HepG2 (cell line): ENCODE data around the gene STC2. TPM values are rescaled to one million over a fixed set of nuclear protein-coding genes. Genes with fewer than 3 reads are reported as not detected.

Experiments used
- ARNT ChIP-seq: fragments of 450-650 bp; IDR thresholded peaks from 2 replicates; pipeline ENCODE4 v1.6.1; 2017
- CHD4 ChIP-seq: fragments of 200-600 bp; sonication (generic); IDR thresholded peaks from 2 replicates; pipeline ENCODE4 v1.7.0; 2017; ENCODE audit warnings: mild to moderate bottlenecking, low read length, borderline replicate concordance
- HNRNPUL1 ChIP-seq: fragments of 200-400 bp; formaldehyde crosslinking; IDR thresholded peaks from 2 replicates; pipeline ENCODE4 v1.6.1; 2017; ENCODE audit warnings: low read depth, mild to moderate bottlenecking, low read length, moderate library complexity
- IKZF4 ChIP-seq: sonication (generic); formaldehyde crosslinking; IDR thresholded peaks from 2 replicates; pipeline ENCODE4 v1.5.1; 2020; ENCODE audit warnings: borderline replicate concordance, mild to moderate bottlenecking, low read depth, missing genetic modification reagents; ENCODE audit errors: not compliant biosample characterization
- MBD4 ChIP-seq: IDR thresholded peaks from 2 replicates; pipeline ENCODE4 v1.6.1; 2012; ENCODE audit warnings: low read length, inconsistent platforms, borderline replicate concordance
- TAF15 ChIP-seq: fragments of 200-400 bp; formaldehyde crosslinking; IDR thresholded peaks from one replicate; pipeline ENCODE4 v1.6.1; 2018; ENCODE audit warnings: mild to moderate bottlenecking, low read depth, low read length; ENCODE audit not compliant: poor library complexity, severe bottlenecking
- TBX3 ChIP-seq: fragments of 450-650 bp; IDR thresholded peaks from 2 replicates; pipeline ENCODE4 v1.6.1; 2017; ENCODE audit warnings: antibody characterized with exemption, mild to moderate bottlenecking, inconsistent platforms, borderline replicate concordance
- TEAD2 ChIP-seq: sonication (generic); formaldehyde crosslinking; IDR thresholded peaks from 2 replicates; pipeline ENCODE4 v1.9.0; 2021; ENCODE audit warnings: missing genetic modification reagents
- ZFX ChIP-seq: sonication (generic); formaldehyde crosslinking; IDR thresholded peaks from 2 replicates; pipeline ENCODE4 v1.4.0; 2020; ENCODE audit warnings: mild to moderate bottlenecking, low read depth, missing genetic modification reagents, moderate library complexity
- ZNF160 ChIP-seq: sonication (generic); formaldehyde crosslinking; IDR thresholded peaks from 2 replicates; pipeline ENCODE4 v1.8.0; 2022; ENCODE audit warnings: mild to moderate bottlenecking, inconsistent platforms, missing genetic modification reagents
- ZNF317 ChIP-seq: sonication (generic); formaldehyde crosslinking; IDR thresholded peaks from 2 replicates; pipeline ENCODE4 v1.5.0; 2020; ENCODE audit warnings: mild to moderate bottlenecking, missing genetic modification reagents
- ZNF572 ChIP-seq: sonication (generic); formaldehyde crosslinking; IDR thresholded peaks from 2 replicates; pipeline ENCODE4 v1.5.1; 2020; ENCODE audit warnings: mild to moderate bottlenecking, missing genetic modification reagents
- ZNF672 ChIP-seq: sonication (generic); formaldehyde crosslinking; IDR thresholded peaks from 2 replicates; pipeline ENCODE4 v1.8.1; 2022; ENCODE audit warnings: missing genetic modification reagents
- ZNF776 ChIP-seq: sonication (generic); formaldehyde crosslinking; IDR thresholded peaks from 2 replicates; pipeline ENCODE4 v1.4.0; 2020; ENCODE audit warnings: mild to moderate bottlenecking, missing genetic modification reagents
- ZNF878 ChIP-seq: sonication (generic); formaldehyde crosslinking; IDR thresholded peaks from 2 replicates; pipeline ENCODE4 v1.8.1; 2023; ENCODE audit warnings: mild to moderate bottlenecking, missing genetic modification reagents, moderate library complexity
- ZNF879 ChIP-seq: sonication (generic); formaldehyde crosslinking; IDR thresholded peaks from 2 replicates; pipeline ENCODE4 v1.8.1; 2023; ENCODE audit warnings: missing genetic modification reagents
- ZSCAN22 ChIP-seq: sonication (generic); formaldehyde crosslinking; IDR thresholded peaks from 2 replicates; pipeline ENCODE4 v1.4.0; 2020; ENCODE audit warnings: mild to moderate bottlenecking, missing genetic modification reagents
- polyA plus RNA-seq, 8 experiments: library from polyadenylated mRNA; depleted of rRNA in 3 of 8; stranded (reverse) in 7 of 8; unstranded in 1 of 8; fragments of >200 nt; fragmentation: Illumina TruSeq in 4 of 8; extraction: Trizol in 4 of 8; gene quantifications; 2 replicates each; pipeline versions ENCODE4 v1.2.1 to v1.2.3, GENCODE V29; 2011 to 2016; ENCODE audit warnings: low read depth in 4 of 8, missing spikeins in 1 of 8, mixed read lengths in 1 of 8; ENCODE audit not compliant: insufficient read depth in 1 of 8
- total RNA-seq, 5 experiments: library from RNA; depleted of rRNA; stranded (reverse); fragments of >200 nt; fragmentation: Illumina TruSeq; extraction: Trizol; gene quantifications; 2 replicates each; pipeline ENCODE4 v1.2.3, GENCODE V29; 2016; ENCODE audit warnings: low read depth in 1 of 5
- TF ChIP-seq, protein P1 (sequence below): sonication (generic); formaldehyde crosslinking; IDR thresholded peaks from 2 replicates; pipeline ENCODE4 v1.5.0; 2020; ENCODE audit warnings: mild to moderate bottlenecking, missing genetic modification reagents, borderline replicate concordance
- TF ChIP-seq, protein P2 (sequence below): sonication (generic); formaldehyde crosslinking; IDR thresholded peaks from 2 replicates; pipeline ENCODE4 v1.8.0; 2022; ENCODE audit warnings: missing genetic modification reagents, mild to moderate bottlenecking, inconsistent platforms, borderline replicate concordance
- TF ChIP-seq, protein P3 (sequence below): sonication (generic); formaldehyde crosslinking; IDR thresholded peaks from 2 replicates; pipeline ENCODE4 v1.8.0; 2022; ENCODE audit warnings: mild to moderate bottlenecking, missing genetic modification reagents, moderate library complexity

Gene STC2
- total and polyA plus RNA-seq, 2 of the 13 experiments (the other 11 are each of a cell fraction or from before 2014, with no cell fraction given), result 27.1 to 69.2 TPM

DNA sequence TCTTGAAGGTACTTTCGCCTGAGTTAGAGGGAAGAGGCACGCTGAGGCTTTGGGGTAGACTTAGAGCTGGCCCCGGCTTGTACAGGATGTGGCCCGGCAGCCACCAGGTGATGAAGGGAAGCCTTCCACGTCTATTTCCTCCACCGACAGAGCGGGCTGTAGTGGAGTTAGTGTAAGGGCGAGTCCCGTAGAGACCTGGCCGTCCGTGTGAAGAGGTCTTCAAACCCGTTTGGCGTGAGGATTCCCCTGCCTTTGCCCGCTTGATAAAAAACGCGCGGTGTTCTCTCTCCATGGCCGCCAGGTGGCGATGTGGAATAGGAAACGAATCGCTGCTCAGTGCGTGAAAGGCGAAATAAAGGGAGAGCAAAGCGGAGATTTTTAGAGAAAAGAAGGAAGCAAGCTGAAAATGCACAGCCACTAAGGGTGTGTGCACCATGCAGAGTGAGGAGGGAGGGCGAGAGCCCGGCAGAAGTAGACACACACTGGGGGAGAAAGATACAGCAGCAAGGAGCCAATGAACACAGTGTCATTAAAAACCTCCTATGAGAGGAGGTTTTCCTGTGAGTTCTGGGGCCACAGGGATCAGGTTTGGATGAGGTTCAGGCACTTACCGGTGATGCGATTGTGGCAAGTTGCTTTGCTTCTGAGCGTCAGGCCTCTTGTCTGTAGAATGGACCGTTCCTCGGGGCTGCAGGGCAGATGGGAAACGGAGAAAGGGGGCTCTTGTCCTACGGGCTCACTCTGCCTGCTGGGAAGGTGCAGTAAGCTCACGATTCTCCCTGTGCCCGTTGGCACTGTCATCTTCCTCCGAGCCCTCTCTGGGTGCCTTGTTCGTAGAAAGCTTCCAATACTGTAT lies 34.2 kb downstream of the STC2 start (continued):
- TF ChIP-seq, protein P1, sequence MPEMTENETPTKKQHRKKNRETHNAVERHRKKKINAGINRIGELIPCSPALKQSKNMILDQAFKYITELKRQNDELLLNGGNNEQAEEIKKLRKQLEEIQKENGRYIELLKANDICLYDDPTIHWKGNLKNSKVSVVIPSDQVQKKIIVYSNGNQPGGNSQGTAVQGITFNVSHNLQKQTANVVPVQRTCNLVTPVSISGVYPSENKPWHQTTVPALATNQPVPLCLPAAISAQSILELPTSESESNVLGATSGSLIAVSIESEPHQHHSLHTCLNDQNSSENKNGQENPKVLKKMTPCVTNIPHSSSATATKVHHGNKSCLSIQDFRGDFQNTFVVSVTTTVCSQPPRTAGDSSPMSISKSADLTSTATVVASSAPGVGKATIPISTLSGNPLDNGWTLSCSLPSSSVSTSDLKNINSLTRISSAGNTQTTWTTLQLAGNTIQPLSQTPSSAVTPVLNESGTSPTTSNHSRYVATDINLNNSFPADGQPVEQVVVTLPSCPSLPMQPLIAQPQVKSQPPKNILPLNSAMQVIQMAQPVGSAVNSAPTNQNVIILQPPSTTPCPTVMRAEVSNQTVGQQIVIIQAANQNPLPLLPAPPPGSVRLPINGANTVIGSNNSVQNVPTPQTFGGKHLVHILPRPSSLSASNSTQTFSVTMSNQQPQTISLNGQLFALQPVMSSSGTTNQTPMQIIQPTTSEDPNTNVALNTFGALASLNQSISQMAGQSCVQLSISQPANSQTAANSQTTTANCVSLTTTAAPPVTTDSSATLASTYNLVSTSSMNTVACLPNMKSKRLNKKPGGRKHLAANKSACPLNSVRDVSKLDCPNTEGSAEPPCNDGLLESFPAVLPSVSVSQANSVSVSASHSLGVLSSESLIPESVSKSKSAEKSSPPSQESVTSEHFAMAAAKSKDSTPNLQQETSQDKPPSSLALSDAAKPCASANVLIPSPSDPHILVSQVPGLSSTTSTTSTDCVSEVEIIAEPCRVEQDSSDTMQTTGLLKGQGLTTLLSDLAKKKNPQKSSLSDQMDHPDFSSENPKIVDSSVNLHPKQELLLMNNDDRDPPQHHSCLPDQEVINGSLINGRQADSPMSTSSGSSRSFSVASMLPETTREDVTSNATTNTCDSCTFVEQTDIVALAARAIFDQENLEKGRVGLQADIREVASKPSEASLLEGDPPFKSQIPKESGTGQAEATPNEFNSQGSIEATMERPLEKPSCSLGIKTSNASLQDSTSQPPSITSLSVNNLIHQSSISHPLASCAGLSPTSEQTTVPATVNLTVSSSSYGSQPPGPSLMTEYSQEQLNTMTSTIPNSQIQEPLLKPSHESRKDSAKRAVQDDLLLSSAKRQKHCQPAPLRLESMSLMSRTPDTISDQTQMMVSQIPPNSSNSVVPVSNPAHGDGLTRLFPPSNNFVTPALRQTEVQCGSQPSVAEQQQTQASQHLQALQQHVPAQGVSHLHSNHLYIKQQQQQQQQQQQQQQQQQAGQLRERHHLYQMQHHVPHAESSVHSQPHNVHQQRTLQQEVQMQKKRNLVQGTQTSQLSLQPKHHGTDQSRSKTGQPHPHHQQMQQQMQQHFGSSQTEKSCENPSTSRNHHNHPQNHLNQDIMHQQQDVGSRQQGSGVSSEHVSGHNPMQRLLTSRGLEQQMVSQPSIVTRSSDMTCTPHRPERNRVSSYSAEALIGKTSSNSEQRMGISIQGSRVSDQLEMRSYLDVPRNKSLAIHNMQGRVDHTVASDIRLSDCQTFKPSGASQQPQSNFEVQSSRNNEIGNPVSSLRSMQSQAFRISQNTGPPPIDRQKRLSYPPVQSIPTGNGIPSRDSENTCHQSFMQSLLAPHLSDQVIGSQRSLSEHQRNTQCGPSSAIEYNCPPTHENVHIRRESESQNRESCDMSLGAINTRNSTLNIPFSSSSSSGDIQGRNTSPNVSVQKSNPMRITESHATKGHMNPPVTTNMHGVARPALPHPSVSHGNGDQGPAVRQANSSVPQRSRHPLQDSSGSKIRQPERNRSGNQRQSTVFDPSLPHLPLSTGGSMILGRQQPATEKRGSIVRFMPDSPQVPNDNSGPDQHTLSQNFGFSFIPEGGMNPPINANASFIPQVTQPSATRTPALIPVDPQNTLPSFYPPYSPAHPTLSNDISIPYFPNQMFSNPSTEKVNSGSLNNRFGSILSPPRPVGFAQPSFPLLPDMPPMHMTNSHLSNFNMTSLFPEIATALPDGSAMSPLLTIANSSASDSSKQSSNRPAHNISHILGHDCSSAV (CRISPR knock-in tag), result no peak
- TF ChIP-seq TBX3 (no peak), ZSCAN22 (CRISPR knock-in tag) (no peak), ZNF160 (CRISPR knock-in tag) (no peak), ZNF317 (CRISPR knock-in tag) (no peak), CHD4 (no peak), ZFX (CRISPR knock-in tag) (peak; percentile 15; the same call in 1 of the 2 replicates), ARNT (no peak), ZNF672 (CRISPR knock-in tag) (no peak), TAF15 (no peak), TEAD2 (no peak), ZNF878 (CRISPR knock-in tag) (no peak), ZNF572 (CRISPR knock-in tag) (0 out of 2 replicates have a peak, but pooled peaks have one; percentile 11), IKZF4 (CRISPR knock-in tag) (no peak), MBD4 (no peak), HNRNPUL1 (no peak), ZNF776 (no peak), ZNF879 (no peak)
- TF ChIP-seq, protein P2, sequence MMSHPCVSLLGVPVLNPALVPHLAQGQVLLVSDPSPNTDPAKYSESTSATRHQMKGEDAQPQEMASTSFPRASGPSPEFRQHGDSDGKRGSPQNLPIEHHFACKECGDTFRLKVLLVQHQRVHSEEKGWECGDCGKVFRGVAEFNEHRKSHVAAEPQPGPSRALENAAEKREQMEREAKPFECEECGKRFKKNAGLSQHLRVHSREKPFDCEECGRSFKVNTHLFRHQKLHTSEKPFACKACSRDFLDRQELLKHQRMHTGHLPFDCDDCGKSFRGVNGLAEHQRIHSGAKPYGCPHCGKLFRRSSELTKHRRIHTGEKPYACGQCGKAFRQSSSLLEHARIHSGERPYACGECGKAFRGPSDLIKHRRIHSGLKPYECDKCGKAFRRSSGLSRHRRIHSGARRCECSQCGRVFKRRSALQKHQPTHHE (CRISPR knock-in tag), result no peak
- TF ChIP-seq, protein P3, sequence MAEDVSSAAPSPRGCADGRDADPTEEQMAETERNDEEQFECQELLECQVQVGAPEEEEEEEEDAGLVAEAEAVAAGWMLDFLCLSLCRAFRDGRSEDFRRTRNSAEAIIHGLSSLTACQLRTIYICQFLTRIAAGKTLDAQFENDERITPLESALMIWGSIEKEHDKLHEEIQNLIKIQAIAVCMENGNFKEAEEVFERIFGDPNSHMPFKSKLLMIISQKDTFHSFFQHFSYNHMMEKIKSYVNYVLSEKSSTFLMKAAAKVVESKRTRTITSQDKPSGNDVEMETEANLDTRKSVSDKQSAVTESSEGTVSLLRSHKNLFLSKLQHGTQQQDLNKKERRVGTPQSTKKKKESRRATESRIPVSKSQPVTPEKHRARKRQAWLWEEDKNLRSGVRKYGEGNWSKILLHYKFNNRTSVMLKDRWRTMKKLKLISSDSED, result no peak
